ENCODE measurements around the gene EXOC4.

DNA sequence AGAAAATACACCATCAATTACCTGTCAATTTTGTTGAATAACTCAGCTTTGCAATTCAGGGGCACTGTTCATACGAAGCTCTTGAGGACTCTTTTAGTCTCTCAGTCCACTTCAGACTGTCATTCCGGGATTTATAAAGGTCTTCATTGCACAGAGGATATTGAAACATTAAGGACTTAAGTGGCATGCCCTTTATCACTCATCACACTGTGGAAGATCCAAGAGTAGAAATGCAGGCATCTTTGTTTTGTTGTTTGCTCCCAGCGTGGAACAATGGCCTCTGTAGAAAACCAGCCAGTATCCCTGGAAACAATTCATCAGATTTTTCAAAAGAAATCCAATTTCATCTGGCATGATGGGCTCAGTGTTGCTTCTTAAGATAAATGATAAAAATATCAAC, 808.0 kb downstream of the EXOC4 start:
- TF ChIP-seq SCRT1 (tag by site-specific recombination; IDR thresholded peaks at IDR 0.05; ENCODE audit: borderline replicate concordance) (no peak), CTCF (tag by site-specific recombination; IDR thresholded peaks at IDR 0.05) (no peak), REST (tag by site-specific recombination; IDR thresholded peaks at IDR 0.05) (no peak), ZNF24 (tag by site-specific recombination; IDR thresholded peaks at IDR 0.05) (no peak)
- TF ChIP-seq, protein P1, sequence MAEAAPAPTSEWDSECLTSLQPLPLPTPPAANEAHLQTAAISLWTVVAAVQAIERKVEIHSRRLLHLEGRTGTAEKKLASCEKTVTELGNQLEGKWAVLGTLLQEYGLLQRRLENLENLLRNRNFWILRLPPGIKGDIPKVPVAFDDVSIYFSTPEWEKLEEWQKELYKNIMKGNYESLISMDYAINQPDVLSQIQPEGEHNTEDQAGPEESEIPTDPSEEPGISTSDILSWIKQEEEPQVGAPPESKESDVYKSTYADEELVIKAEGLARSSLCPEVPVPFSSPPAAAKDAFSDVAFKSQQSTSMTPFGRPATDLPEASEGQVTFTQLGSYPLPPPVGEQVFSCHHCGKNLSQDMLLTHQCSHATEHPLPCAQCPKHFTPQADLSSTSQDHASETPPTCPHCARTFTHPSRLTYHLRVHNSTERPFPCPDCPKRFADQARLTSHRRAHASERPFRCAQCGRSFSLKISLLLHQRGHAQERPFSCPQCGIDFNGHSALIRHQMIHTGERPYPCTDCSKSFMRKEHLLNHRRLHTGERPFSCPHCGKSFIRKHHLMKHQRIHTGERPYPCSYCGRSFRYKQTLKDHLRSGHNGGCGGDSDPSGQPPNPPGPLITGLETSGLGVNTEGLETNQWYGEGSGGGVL (tag by site-specific recombination; IDR thresholded peaks at IDR 0.05): no peak
